GM11168 (cell line): ENCODE measurements around the gene CXCR6.

ENCODE experiments used
- in situ Hi-C: fragments of 300-500 bp; cut with MboI; formaldehyde crosslinking; loops from one replicate; pipeline ENCODE4 v1.12.0; 2022; ENCODE audit warnings: low sequenced_read_pairs; ENCODE audit not compliant: unreplicated experiment

Gene CXCR6

DNA sequence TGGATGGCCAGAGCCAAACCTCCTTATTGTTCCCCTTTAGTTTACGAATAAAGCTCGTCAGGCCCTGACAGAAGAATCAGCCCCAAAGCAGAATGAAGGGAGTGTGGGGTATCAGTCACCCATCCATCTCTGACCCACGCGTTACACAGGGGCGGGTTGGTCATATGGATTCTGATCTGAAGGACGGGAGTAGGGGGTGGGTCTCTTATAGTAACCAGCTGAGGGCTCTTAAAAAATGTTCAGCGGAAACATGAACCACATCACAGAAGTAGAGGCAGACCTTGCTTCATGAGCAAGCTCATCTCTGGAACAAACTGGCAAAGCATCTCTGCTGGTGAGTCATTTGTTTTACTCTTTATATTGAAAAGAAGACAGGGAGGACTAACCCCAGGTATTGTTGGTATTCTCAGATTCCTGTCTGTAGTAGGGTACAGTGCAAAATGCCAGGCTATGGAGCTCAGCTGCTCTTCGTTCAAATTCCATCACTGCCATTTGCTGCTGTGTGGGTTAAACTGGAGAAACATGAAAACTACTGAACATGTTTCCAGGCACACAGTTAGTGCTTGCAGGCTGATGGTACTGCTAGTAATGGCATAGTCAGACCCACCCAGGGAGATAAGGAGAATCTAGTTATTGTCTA, at the start of gene CXCR6:
Gene CXCR6 (plus strand): TSS at position 258 of the 640 bp plus-strand sequence. CDS start 3,018 bp downstream, outside the sequence.
- in situ Hi-C loops, result loop anchor here (5.0 to 25.0 kb wide), 3 partner anchors 134 to 431 kb away; partner anchors contain the start of gene CCR5

DNA sequence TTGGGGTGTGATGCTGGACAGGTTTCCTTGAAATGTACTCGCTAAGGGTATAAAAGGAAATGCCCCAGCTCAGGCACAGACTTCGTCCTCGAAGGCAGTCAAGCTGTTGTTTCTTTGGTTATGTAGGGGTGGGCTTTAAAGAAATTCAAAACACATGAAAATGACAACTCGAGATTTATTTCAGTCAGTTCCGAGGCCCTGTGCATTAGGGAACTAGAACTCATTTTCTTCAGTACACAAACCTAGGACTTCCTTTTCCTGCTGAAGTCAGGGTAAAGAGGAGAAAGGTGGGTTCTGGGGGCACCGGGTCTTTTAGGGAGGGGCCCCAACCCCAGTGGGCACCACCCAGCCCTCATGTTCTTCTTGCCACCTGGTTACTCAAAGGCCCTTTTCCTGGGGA, 49.2 kb upstream of the CXCR6 start:
- in situ Hi-C loops, result no loop called here

DNA sequence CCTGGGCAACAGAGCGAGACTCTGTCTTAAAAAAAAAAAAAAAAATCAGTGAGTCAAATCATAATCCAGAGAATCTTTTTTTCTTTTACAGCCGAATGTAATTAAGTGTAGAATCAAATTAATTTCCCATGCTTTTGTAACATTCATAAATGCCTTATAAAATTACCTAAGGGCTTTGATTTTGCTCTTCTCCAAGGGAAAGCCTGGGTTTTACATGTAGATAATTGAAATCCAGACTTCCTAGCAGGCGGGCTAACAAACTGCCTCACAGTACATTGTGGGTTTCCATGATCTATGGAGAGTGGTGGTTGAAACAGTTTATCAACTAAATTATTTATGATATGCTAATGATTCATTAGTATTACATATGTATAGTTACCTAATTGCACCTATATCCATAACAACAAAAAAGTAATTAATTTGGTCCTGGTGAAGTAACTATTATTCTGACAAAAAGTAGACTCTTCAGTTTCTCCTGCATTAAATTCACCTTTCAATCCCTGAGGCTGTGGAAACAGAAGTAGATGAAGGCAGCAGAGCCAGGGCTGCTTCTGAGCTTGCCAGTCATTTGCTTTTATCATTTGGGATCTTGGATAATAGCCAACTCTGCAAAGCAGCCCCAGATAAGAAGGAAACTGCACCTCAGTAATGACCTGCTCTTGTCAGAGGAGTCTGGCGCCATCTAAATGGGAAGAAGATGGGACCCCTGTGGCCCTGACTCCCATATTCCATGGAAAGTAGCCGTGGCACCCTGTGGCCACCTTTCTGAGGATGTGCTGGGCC, 47.4 kb upstream of the CXCR6 start:
- in situ Hi-C loops, result no loop called here

DNA sequence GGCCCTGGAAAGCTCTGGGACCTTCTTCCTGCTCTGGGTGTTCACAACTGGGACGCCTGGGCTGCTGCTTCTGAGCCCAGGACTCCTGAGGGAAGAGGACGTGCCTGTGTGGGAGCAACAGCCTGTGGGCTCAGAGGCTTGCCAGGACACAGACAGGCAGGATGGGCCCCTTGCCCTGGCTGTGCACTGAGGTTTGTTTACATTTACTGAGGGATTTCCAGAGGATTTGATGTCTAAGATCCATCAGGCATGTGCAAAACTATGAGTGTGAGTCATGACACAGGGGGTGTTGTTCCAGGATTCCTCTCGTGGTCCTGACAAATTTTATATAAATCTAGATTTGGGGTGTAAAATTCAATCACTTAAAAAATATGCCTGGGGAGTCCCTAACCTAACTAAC, 46.3 kb upstream of the CXCR6 start:
- in situ Hi-C loops, result no loop called here

DNA sequence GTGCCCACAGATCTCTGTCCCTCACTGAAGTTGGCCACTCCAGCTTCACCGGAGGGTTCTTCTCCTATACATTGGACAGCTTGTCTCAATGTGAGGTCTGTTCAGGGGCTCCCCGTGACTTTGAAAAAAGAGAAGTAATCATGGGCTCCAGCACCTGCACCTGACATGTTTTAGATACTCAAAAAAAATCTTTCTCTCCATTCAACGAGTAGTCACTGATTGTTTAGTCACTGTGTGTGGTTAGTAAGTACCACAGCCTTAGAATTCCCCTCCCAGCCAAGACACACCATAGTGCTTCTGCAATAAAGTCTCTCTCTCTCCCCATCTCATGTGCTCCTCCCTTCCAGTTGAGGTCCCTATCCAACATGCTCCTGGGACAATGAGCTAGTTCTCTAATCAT, 38.3 kb upstream of the CXCR6 start:
- in situ Hi-C loops, result no loop called here

DNA sequence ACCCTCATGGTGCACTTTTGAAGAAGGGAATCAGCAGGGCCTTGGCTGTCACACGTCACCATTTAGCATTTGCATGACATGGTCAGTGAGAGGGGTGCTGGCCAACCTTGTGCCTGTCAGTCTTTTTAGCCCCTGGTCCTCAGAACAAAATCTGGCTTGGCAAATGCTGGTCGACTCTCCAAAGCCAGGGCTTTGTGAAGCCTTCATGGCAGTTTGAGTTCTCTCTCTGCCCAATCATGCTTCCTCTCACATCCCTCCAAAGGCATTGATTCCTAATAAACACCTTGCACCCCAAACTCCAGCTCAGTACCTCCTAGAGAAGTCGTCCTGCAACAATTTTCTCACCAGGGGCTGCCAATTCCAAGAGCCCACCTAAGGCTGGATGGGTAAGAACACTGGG, 37.5 kb upstream of the CXCR6 start:
- in situ Hi-C loops, result no loop called here

DNA sequence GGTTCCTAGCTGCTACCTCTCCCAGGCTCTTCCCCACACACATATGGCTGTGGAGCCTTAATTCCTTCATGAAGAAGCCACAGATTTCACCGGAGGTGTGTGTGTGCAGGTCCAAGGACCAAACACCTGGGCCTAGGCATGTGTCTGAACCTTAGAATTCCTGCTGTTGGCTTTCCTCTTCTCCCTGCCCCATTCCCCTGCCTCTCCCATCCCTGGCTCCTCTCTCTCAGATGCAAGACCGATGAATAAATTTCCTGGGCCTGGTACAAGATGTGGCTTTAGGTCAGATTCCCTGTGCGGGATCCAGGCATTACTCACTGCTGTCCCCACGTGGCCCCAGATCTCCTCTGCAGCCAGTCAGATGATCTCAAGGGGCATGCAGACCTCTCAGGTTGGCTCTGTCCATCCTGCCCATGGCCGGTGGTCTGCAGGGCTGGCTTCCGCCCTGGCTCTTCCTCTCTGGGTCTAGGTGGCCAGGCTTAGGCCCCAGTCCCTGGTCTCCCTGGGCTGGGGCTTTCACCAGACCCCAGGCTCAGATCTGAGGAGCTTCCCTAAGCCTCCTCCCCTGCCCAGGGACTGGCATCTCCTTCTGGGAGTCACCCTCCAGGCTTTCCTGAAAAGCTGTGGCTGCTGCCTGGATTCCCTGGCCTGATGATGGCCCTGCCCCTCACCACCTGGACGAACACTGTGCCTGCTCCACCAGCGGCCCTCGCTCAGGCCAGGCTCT, 36.4 kb upstream of the CXCR6 start:
- in situ Hi-C loops, result no loop called here

DNA sequence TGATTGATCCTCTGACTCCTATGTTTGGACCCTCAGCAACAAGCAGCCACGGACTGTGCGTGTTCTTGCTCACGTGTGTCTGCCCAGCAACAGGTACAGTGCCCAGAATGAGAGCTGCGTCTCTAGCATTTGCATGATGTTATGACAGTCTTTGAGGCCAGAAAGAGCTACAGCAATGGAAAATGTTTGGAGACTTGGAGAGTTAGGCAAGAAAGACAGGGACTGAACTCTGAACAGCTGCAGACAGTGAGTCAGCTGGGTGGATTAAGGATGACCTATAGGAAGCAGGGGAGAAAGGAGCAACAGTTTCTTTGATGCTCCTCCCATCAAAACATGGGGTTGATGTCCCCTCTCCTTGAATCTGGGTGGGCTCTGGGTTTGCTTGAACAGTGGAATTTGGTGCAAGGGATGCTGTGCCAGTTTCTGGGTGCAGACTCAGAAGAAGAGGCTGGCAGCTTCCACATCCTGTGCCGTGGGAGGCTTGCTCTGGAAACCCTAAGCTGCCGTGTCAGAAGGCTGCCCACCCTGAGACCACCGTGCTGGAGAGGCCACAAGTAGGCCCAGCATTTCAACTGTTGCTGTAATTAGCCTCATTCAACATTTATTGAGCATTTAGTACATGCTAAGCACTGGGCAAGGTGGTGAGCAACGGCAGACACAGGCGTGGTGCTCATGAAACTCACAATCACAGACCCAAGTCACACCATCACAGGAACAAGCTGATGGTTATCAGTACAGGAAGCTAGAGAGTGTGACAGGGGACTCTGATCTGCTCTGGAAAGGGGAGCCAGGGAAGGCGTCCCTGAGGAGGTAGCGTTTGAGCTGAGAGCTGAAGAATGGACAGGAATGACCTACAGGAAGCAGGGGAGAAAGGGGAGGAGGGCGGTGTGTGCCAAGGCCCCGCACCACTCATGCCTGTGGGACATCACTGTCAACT, 35.2 kb upstream of the CXCR6 start:
- in situ Hi-C loops, result no loop called here

DNA sequence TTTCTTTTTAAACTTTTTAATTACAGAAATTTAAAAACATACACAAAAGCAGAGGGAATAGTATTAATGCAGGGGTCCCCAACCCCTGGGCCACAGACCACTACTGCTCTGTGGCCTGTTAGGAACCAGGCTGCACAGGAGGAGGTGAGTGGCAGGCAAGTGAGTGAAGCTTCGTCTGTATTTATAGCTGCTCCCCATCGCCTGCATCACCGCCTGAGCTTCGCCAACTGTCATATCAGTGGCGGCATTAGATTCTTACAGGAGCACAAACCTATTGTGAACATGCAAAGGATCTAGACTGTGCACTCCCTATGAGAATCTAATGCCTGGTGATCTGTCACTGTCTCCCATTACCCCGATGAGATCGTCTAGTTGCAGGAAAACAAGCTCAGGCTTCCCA, 34.5 kb upstream of the CXCR6 start:
- in situ Hi-C loops, result no loop called here

DNA sequence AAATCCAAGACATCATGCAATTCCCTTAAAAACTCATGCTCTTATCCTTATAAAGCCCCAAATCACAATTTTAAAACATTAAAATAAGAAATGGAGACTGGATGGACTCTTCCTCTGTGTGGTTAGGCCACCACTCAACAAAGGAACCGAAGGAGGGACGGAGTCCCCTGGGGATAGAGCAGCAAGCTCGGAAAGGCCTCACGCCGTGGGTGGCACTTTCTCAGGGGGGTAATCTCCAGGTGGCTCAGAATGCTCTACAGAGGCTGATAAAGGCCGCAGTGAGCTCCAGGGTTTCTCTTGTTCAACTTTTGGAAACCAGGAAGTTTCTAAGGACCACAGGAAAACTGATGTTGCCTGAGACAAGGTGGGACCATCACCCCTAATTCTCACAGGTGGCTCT, 33.7 kb upstream of the CXCR6 start:
- in situ Hi-C loops, result no loop called here

DNA sequence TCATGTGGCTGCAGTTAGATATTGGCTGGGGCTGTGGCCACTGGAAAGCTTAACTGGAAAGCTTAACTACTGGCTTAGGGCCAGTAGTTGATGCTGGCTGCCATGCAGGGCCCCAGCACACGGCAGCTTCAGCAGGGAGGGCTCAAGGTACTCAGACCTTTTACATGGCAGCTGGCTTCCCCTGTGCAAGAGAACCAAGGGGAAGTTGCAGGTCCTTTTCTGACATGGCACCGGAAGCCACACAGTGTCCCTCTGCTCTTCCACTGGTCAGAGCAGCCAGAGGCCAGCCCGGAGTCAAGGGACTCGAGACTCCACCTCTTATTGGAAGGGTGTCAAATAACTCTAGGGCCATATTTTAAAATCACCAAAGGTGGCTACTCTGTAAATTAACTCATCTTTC, 32.4 kb upstream of the CXCR6 start:
- in situ Hi-C loops, result no loop called here

DNA sequence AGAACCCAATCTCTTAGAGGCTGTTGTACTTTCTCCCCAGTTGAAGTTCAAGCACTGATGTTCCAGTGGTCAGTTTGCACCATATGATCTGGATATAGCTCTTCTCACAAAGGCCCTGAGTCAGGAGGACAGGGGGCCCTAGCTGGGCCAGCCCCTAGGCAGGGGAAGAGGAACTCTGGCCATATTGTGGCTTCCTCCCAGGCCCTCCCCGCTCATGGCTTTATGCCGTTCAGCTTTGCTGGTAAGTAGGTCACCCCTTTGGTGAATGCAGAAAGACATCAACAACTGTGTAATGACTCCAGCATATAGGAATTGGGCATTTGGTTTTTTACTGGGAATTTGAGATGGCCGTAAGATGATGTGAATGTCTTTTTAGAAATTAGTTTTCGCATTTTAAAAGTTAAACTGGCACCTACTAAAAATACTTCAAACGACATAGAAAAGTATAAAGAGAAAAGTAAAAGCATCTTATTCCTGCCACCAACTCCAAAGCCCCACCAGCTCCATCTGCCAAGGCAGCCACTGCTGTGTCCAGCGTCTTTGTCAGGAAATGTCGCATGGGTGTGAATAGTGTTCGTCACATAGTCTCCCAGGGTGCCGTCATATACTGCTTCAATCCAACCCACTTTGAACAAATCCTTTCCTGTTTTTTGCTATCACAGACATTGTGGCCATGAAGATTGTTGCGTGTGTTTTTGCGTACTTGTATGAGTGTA, 31.6 kb upstream of the CXCR6 start:
- in situ Hi-C loops, result no loop called here

DNA sequence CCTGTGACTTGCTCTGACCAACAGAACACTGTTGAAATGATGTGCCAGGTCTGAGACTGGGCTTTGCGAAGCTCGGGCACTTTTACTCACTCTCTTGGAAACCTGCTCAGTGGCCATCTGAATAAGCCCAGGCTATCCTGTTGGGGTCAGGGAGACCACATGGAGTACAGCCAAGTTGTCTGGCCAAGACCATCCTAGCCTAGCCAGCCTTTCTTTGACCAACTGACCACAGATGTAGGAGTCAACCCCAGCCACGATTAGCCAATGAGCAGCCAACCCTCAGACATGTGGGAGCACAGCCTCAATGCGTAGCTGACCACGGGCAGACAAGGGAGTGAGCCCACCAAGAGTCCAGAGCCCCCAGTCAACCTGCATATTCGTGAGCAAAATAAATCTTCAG, 30.8 kb upstream of the CXCR6 start:
- in situ Hi-C loops, result no loop called here

DNA sequence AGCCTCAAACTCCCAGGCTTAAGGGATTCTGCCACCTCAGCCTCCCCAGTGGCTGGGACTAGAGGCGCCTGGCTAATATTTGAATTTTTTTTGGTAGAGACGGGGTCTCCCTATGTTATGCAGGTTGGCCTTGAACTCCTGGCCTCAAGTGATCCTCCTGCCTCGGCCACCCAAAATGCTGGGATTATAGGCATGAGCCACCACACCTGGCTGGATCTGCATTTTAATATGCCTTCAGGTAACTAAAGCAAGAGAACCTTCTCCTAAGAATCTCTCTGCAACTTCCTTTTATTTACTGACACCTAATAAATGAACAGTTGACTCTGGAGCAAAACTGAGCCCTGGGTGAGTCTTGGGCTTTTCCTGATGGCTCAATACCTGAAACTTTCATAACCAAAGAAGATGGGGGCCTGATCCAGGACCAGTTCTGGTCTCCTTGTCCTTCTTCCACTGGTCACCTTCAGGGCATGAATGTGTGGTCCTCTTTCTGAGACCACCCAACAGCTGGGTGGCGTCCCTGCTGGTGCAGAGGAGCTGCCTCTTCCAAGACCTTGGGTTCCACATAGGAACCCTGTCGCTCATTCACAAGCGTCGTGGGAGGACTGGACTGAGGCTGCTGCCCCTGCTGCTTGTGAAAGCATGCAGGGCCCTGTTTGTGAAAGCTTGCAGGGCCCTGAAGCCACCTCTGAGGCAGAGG, 28.8 kb upstream of the CXCR6 start:
- in situ Hi-C loops, result no loop called here

DNA sequence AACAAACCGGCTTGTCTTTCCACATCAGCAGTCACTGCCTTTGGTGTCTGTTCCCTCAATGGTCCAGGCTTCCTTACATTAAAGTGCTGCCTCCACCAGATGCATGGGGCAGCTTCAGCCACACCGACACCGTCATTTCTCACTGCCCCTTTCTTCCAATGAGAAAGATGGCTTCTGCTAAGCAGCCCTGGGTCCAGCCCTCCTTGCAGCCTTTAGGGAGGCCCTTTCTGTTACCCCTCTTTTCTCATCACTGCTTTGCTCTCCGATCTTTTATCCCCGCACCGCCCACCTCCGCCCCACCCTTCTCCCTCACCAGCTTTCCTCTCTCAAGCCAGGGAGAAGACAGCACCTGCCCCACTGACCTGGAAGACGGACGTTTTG, 28.2 kb upstream of the CXCR6 start:
- in situ Hi-C loops, result no loop called here

DNA sequence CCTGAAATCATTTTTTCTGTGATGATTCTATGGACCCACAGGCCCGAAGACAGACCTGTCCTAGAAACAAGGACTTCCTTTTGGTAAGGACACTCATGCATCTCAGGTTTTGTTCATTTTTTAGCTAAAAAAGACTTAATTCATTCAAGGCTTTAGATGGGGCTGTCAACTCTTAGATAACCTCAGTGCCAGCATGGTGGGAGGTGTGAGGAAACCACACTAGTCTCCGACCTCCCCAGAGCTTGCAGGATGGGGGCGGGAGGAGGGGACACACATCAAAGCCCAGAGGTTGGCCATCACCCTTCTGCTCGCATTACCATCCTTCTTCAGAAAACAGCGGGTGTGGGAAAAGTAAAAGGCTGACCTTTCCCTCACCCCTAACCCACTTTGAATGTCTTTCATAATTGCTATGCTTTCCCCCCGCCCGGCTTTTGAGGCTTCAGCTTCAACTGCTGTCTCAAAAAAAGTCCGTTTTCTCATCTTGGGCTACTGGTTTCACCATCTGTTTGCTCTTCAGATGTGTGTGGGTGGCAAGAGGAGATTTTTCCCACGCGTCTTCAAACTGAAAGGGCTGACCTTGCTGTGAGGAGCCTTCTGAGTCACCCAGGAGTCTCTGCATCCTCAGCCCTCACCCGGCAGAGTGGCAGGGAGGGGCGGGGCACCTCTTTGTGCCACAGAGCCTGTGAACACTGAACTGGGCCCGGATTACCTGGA, 27.6 kb upstream of the CXCR6 start:
- in situ Hi-C loops, result no loop called here

DNA sequence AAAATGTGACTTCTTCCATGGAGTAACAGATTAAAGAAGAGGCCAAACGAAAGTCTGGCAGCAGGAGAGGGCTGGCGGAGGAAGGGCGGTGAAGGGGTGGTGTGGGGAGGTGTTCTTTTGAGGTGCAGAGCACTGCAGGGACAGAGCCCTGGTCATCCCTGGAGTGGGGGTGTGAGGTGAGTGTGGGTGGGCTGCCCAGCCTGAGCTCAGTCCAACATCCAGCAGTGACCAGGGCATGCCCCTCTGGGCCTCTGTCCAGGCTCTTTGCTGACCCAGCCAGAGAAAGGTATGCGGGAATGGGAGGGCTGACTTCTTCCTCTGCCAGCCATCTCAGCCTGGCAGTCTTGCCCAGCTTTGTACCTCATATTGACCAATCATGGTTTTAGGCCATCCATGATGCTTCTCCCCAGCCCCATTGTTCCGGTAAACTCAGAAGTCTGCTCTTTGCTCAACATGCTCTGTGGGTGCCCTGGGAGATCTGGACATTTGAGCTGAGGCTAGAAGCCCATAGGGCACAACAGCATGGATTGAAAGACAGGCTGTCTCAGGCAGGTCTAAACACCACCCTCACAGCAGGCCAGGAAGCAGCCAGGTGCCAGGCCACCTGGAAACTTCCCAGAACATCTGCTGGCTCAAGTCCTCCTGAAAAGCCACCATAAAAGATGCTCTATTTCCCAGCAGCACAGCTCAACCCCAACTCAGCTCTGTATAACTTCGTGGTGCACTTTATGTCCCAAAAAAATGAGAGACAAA, 25.9 kb upstream of the CXCR6 start:
- in situ Hi-C loops, result no loop called here
